HepG2 (cell line): ENCODE results near the gene PTCD1. TPM values are rescaled to one million over a fixed set of nuclear protein-coding genes. Genes with fewer than 3 reads are reported as not detected.
A peak's percentile ranks its signal among the peaks of the same experiment; 100 is the strongest.

Experiments used
- ATAC-seq: fragments of 200-7000 bp; cut with Tn5 transposase; 3 replicates; pipeline ENCODE4 v1.9.1; 2020; ENCODE audit warnings: mild to moderate bottlenecking, moderate library complexity
- BruUV-seq: library from RNA; stranded (reverse); fragments of 400-500 nt; replicated peaks from 2 replicates; lab custom pipeline; 2021; lab: Mats Ljungman, UMichigan
- CTCF ChIA-PET: fragments of 300-600 bp; formaldehyde crosslinking; extraction: SDS; loops from one replicate; lab custom pipeline; 2021; ENCODE audit warnings: low total read pairs, inconsistent platforms, low intra/inter-chr PET ratio; lab: Yijun Ruan, JAX
- POLR2A ChIA-PET: fragments of 350-600 bp; sonication (Branson Sonifier 250); formaldehyde crosslinking; loops from one replicate; lab custom pipeline; 2020; ENCODE audit warnings: antibody characterized with exemption, inconsistent platforms; lab: Yijun Ruan, JAX
- DNase-seq: peaks from one replicate; pipeline ENCODE4 v3.0.0-alpha.2; 2015; ENCODE audit warnings: low spot score
- FAIRE-seq: peaks from 3 replicates; lab custom pipeline; 2011; peaks lifted over from hg19 to GRCh38; lab: Jason Lieb, UNC
- H2AFZ ChIP-seq: one replicate; pipeline ENCODE4 v1.6.1; 2011; ENCODE audit warnings: low read length, inconsistent platforms
- H3K27ac ChIP-seq: fragments of 300-600 bp; 3 replicates; pipeline ENCODE4 v1.8.0; 2011; ENCODE audit warnings: mixed run types, mild to moderate bottlenecking, mixed read lengths, low read length, inconsistent platforms; ENCODE audit not compliant: insufficient read depth; ENCODE audit errors: extremely low read length
- H3K27me3 ChIP-seq, 2 experiments: fragments of 200-600 bp in 1 of 2; 2 replicates in 1 of 2; 3 replicates in 1 of 2; pipeline versions ENCODE4 v1.6.0 to v1.8.0; 2011; ENCODE audit warnings: low read length in 2 of 2, mild to moderate bottlenecking in 2 of 2, moderate library complexity in 2 of 2, inconsistent platforms in 1 of 2; ENCODE audit not compliant: insufficient read depth in 2 of 2, control insufficient read depth in 1 of 2
- H3K36me3 ChIP-seq, 2 experiments: fragments of 200-600 bp in 1 of 2; replicated peaks in 1 of 2; 2 replicates in 1 of 2; 3 replicates in 1 of 2; pipeline versions ENCODE4 v1.5.1 to v1.8.0; 2011; ENCODE audit warnings: low read length in 2 of 2, inconsistent platforms in 1 of 2; ENCODE audit not compliant: insufficient read depth in 2 of 2, control insufficient read depth in 1 of 2
- H3K4me1 ChIP-seq: 2 replicates; pipeline ENCODE4 v1.5.1; 2012; ENCODE audit warnings: low read length, inconsistent platforms; ENCODE audit not compliant: insufficient read depth
- H3K4me2 ChIP-seq: 2 replicates; pipeline ENCODE4 v1.6.0; 2011; ENCODE audit warnings: low read depth, low read length, inconsistent platforms
- H3K4me3 ChIP-seq, 3 experiments: fragments of 200-600 bp in 1 of 3; sonication (generic), shearing (Covaris generic) in 1 of 3; replicated peaks in 1 of 3; 2 replicates each; pipeline ENCODE4 v1.5.1; 2011 to 2016; ENCODE audit warnings: low read length in 3 of 3, inconsistent platforms in 2 of 3, low read depth in 2 of 3, mild to moderate bottlenecking in 2 of 3, control low read depth in 1 of 3, mixed read lengths in 1 of 3; ENCODE audit not compliant: insufficient read depth in 1 of 3
- H3K79me2 ChIP-seq: one replicate; pipeline ENCODE4 v1.6.1; 2011; ENCODE audit warnings: low read length, inconsistent platforms; ENCODE audit not compliant: insufficient read depth
- H3K9ac ChIP-seq: 2 replicates; pipeline ENCODE4 v1.6.0; 2011; ENCODE audit warnings: mild to moderate bottlenecking, low read depth, low read length, inconsistent platforms; ENCODE audit not compliant: insufficient read depth
- H3K9me3 ChIP-seq: 2 replicates; pipeline ENCODE4 v1.5.1; 2012; ENCODE audit warnings: mild to moderate bottlenecking, low read length
- H4K20me1 ChIP-seq: 2 replicates; pipeline ENCODE4 v1.6.0; 2011; ENCODE audit warnings: inconsistent platforms, mild to moderate bottlenecking, low read length, moderate library complexity; ENCODE audit not compliant: insufficient read depth
- ARID4A ChIP-seq: sonication (generic); formaldehyde crosslinking; IDR thresholded peaks from 2 replicates; pipeline ENCODE4 v1.5.0; 2020; ENCODE audit warnings: mild to moderate bottlenecking, missing genetic modification reagents, borderline replicate concordance
- CREB1 ChIP-seq, 2 experiments: fragments of 450-650 bp in 1 of 2; IDR thresholded peaks; 2 replicates each; pipeline ENCODE4 v1.6.1; 2016 to 2017; ENCODE audit warnings: control low read depth in 1 of 2, mild to moderate bottlenecking in 1 of 2, missing compliant biosample characterization in 1 of 2, missing genetic modification characterization in 1 of 2
- FLYWCH1 ChIP-seq: sonication (generic); formaldehyde crosslinking; IDR thresholded peaks from 2 replicates; pipeline ENCODE4 v1.8.1; 2023; ENCODE audit warnings: mild to moderate bottlenecking, missing genetic modification reagents
- JDP2 ChIP-seq: sonication (generic); formaldehyde crosslinking; IDR thresholded peaks from 2 replicates; pipeline ENCODE4 v1.8.1; 2022; ENCODE audit warnings: missing genetic modification reagents, borderline replicate concordance
- PAF1 ChIP-seq: IDR thresholded peaks from 2 replicates; pipeline ENCODE4 v1.6.1; 2016; ENCODE audit warnings: missing genetic modification reagents, missing compliant biosample characterization
- SKI ChIP-seq: fragments of 450-650 bp; IDR thresholded peaks from one replicate; pipeline ENCODE4 v1.6.1; 2018; ENCODE audit warnings: mild to moderate bottlenecking; ENCODE audit not compliant: partially characterized antibody
- SRSF1 ChIP-seq: fragments of 200-400 bp; formaldehyde crosslinking; optimal IDR thresholded peaks from 2 replicates; pipeline ENCODE3; 2017; ENCODE audit warnings: mild to moderate bottlenecking, low read depth, low read length, moderate library complexity
- TERF1 ChIP-seq: sonication (generic); formaldehyde crosslinking; IDR thresholded peaks from 2 replicates; pipeline ENCODE4 v1.8.0; 2022; ENCODE audit warnings: mild to moderate bottlenecking, missing genetic modification reagents, moderate library complexity
- ZBTB49 ChIP-seq: sonication (generic); formaldehyde crosslinking; IDR thresholded peaks from 2 replicates; pipeline ENCODE4 v1.4.0; 2020; ENCODE audit warnings: missing genetic modification reagents, borderline replicate concordance
- ZNF557 ChIP-seq: sonication (generic); formaldehyde crosslinking; IDR thresholded peaks from 2 replicates; pipeline ENCODE4 v1.4.0; 2020; ENCODE audit warnings: missing genetic modification reagents
- ZNF572 ChIP-seq: sonication (generic); formaldehyde crosslinking; IDR thresholded peaks from 2 replicates; pipeline ENCODE4 v1.5.1; 2020; ENCODE audit warnings: mild to moderate bottlenecking, missing genetic modification reagents
- ZSCAN29 ChIP-seq: sonication (generic); formaldehyde crosslinking; conservative IDR thresholded peaks from 2 replicates; pipeline ENCODE4 v1.4.0; 2020; ENCODE audit warnings: mild to moderate bottlenecking, missing genetic modification reagents
- ZZZ3 ChIP-seq: sonication (generic); formaldehyde crosslinking; IDR thresholded peaks from 2 replicates; pipeline ENCODE4 v1.4.0; 2020; ENCODE audit warnings: missing genetic modification reagents, mild to moderate bottlenecking, borderline replicate concordance
- WGBS: methylation state at CpG from one replicate; pipeline ENCODE4 v1.1.6; 2017; ENCODE audit warnings: low lambda C conversion rate; 5-methylcytosine and 5-hydroxymethylcytosine counted together
- in situ Hi-C: cut with HindIII; loops from 2 replicates; pipeline ENCODE4 v1.10.0; 2017; ENCODE audit warnings: low pct_unique_long_range_greater_than_20kb; ENCODE audit not compliant: extremely low pct_ligation_motif_present
- intact Hi-C: fragments of 100-400 bp; cut with micrococcal nuclease; formaldehyde crosslinking; loops from one replicate; pipeline ENCODE4 v1.10.0; 2022; ENCODE audit not compliant: unreplicated experiment
- polyA plus RNA-seq, 8 experiments: library from polyadenylated mRNA; depleted of rRNA in 3 of 8; stranded (reverse) in 7 of 8; unstranded in 1 of 8; fragments of >200 nt; fragmentation: Illumina TruSeq in 4 of 8; extraction: Trizol in 4 of 8; gene quantifications; 2 replicates each; pipeline versions ENCODE4 v1.2.1 to v1.2.3, GENCODE V29; 2011 to 2016; ENCODE audit warnings: low read depth in 4 of 8, missing spikeins in 1 of 8, mixed read lengths in 1 of 8; ENCODE audit not compliant: insufficient read depth in 1 of 8
- total RNA-seq, 5 experiments: library from RNA; depleted of rRNA; stranded (reverse); fragments of >200 nt; fragmentation: Illumina TruSeq; extraction: Trizol; gene quantifications; 2 replicates each; pipeline ENCODE4 v1.2.3, GENCODE V29; 2016; ENCODE audit warnings: low read depth in 1 of 5

The PTCD1 gene
- total and polyA plus RNA-seq, 2 of the 13 experiments (the other 11 are each of a cell fraction or from before 2014, with no cell fraction given) = 3.0 to 8.4 TPM

- peaks cover 41% of the 10 kb centered on the region for H3K4me1 ChIP-seq
- ChIA-PET CTCF (no interaction called here), POLR2A (interaction anchor here (0.7 to 2.6 kb wide), 22 partner anchors 8 to 567 kb away, joined by 3 to 29 read pairs (median 6); partner anchors contain the start of genes ARPC1A, ARPC1B, ATP5MF and AZGP1)
- under 1% methylated on average over 35 of the region's 72 CpGs for WGBS
- H2AFZ ChIP-seq = no peak within 1 kb of the TSS
- in situ Hi-C loops = no loop called here
- no peaks in the 10 kb centered on the region for H3K9me3 ChIP-seq
- peak within 1 kb of the TSS; percentile 80 to 100 (median 93) for H3K4me3 ChIP-seq
- peaks cover 62% of the 10 kb centered on the region for H3K79me2 ChIP-seq
- no TSS peak for BruUV-seq
- H3K27me3 ChIP-seq = peaks cover 0 to 4% of the 10 kb centered on the region in 2 experiments; a peak in 2 of 5 replicates
- peak within 1 kb of the TSS; percentile 84 for H3K4me2 ChIP-seq
- peak; percentile 94 for FAIRE-seq
- H3K36me3 ChIP-seq = peaks cover 18 to 44% of the 10 kb centered on the region in 2 experiments
- peak; percentile 91 for DNase-seq
- peak within 1 kb of the TSS; percentile 99 for H3K9ac ChIP-seq
- ATAC-seq = peak; percentile 90
- intact Hi-C loops = loop anchor here (2.0 to 5.0 kb wide), 2 partner anchors 36 to 56 kb away; partner anchors contain the start of gene ARPC1B
- peaks cover 5% of the 10 kb centered on the region; the same call in 1 of the 2 replicates for H4K20me1 ChIP-seq
- peak within 1 kb of the TSS; percentile 98 for H3K27ac ChIP-seq
- TF ChIP-seq TERF1 (CRISPR knock-in tag) (no peak), JDP2 (CRISPR knock-in tag) (no peak), ZBTB49 (CRISPR knock-in tag) (no peak; the same call in 1 of the 2 replicates), ZZZ3 (CRISPR knock-in tag) (0 out of 2 replicates have a peak, but pooled peaks have one; percentile 8), ARID4A (CRISPR knock-in tag) (peak; percentile 91; the same call in 1 of the 2 replicates), SRSF1 (peak; percentile 33), PAF1 (CRISPR knock-in tag) (no peak), ZSCAN29 (CRISPR knock-in tag) (no peak), ZNF557 (CRISPR knock-in tag) (no peak; the same call in 1 of the 2 replicates), ZNF572 (peak; percentile 98), CREB1 (IDR thresholded peaks at IDR 0.05) (peak; percentile 79), CREB1 (CRISPR knock-in tag; IDR thresholded peaks at IDR 0.05) (peak; percentile 86), FLYWCH1 (CRISPR knock-in tag) (no peak), SKI (peak; percentile 42)
Observed at GRCh38 chr7:99408379-99409191, 30.0 kb downstream of the PTCD1 start, which contains the start of the genes BUD31 and PDAP1. Gene BUD31 (plus strand): TSS chr7:99408969. CDS start chr7:99411093, 2,124 bp downstream. Gene PDAP1 (minus strand): TSS chr7:99408597. CDS start chr7:99408548, 49 bp downstream.
